ENCODE measurements around the gene KLHL8.

- no peak for TF ChIP-seq POLR2A (IDR thresholded peaks at IDR 0.05)
- TF ChIP-seq CTCF (IDR thresholded peaks at IDR 0.05) = no peak
These were observed 104.2 kb downstream of the KLHL8 start for GRCh38 chr4:87116231-87116630.
